Measurements from ENCODE around the gene PCDH19. TPM values are rescaled to one million over a fixed set of nuclear protein-coding genes. Genes with fewer than 3 reads are reported as not detected.

Gene PCDH19
- total and polyA plus RNA-seq, 11 donors: 0.15 to 2.2 (median 0.63) TPM

GRCh38 chrX:100296183-100296753 lies 113.8 kb downstream of the PCDH19 start:
- intact Hi-C loops (cut with DNase I): no loop called here
- ATAC-seq: no peak
- TF ChIP-seq CTCF (IDR thresholded peaks at IDR 0.05) (no peak), POLR2A (IDR thresholded peaks at IDR 0.05) (no peak)

GRCh38 chrX:100294965-100295364 lies 115.1 kb downstream of the PCDH19 start:
- Histone ChIP-seq H3K9me3 (no peaks in the 10 kb centered on the region), H3K36me3 (no peaks in the 10 kb centered on the region), H3K27ac (no peak overlapping the region), H3K4me3 (no peak overlapping the region), H3K4me1 (no peaks in the 10 kb centered on the region), H3K27me3 (peaks cover 0 to 19% (median 0%) of the 10 kb centered on the region in 9 donors)
- DNase-seq (no peak), ATAC-seq (no peak)
- WGBS, 4 donors: 62 to 87% (median 77%) methylated on average over 4 of the region's 4 CpGs
- intact Hi-C loops (cut with DNase I): no loop called here
- TF ChIP-seq POLR2A (IDR thresholded peaks at IDR 0.05) (no peak), CTCF (IDR thresholded peaks at IDR 0.05) (no peak)

More at GRCh38 chrX:100296183-100296753, 113.8 kb downstream of the PCDH19 start:
- H3K4me1 ChIP-seq: no peaks in the 10 kb centered on the region
- WGBS, 4 donors: 66 to 77% (median 73%) methylated on average over 19 to 21 of the region's 21 CpGs
- no peaks in the 10 kb centered on the region for H3K36me3 ChIP-seq
- no peak for DNase-seq
- peaks cover 0 to 16% (median 0%) of the 10 kb centered on the region in 9 donors for H3K27me3 ChIP-seq
- no peak overlapping the region for H3K27ac ChIP-seq
- H3K4me3 ChIP-seq: no peak overlapping the region
- no peaks in the 10 kb centered on the region for H3K9me3 ChIP-seq

GRCh38 chrX:100289066-100289558 lies 121.0 kb downstream of the PCDH19 start:
- H3K4me1 ChIP-seq: no peaks in the 10 kb centered on the region
- DNase-seq (no peak), ATAC-seq (no peak)
- no peaks in the 10 kb centered on the region for H3K36me3 ChIP-seq
- H3K4me3 ChIP-seq: no peak overlapping the region
- H3K27me3 ChIP-seq: peaks cover 0 to 13% (median 0%) of the 10 kb centered on the region in 9 donors
- TF ChIP-seq POLR2A (IDR thresholded peaks at IDR 0.05): no peak
- no peak for TF ChIP-seq CTCF (IDR thresholded peaks at IDR 0.05)
- H3K9me3 ChIP-seq: no peaks in the 10 kb centered on the region
- H3K27ac ChIP-seq: no peak overlapping the region
- intact Hi-C loops (cut with DNase I): no loop called here

- no peaks in the 10 kb centered on the region for H3K4me1 ChIP-seq
- DNase-seq: no peak
- ATAC-seq: no peak
- WGBS, 4 donors: 53 to 70% (median 66%) methylated on average over 1 of the region's 1 CpG
- intact Hi-C loops (cut with DNase I): no loop called here
- no peaks in the 10 kb centered on the region for H3K27me3 ChIP-seq
- H3K36me3 ChIP-seq: no peaks in the 10 kb centered on the region
- H3K9me3 ChIP-seq: peaks cover 0 to 7% (median 0%) of the 10 kb centered on the region in 12 donors
- TF ChIP-seq POLR2A (IDR thresholded peaks at IDR 0.05): no peak
- TF ChIP-seq CTCF (IDR thresholded peaks at IDR 0.05): no peak
- no peak overlapping the region for H3K27ac ChIP-seq
- H3K4me3 ChIP-seq: no peak overlapping the region
Observed at GRCh38 chrX:100277231-100277630, 132.8 kb downstream of the PCDH19 start.

All from heart left ventricle (tissue), 16 donors.